HG02763 (cell line): Measurements from ENCODE around the gene USP34.
"Not testable (repeated sequence)": the region's sequence is repeated elsewhere in the genome, so short reads cannot be mapped to it uniquely, and the experiment has no call there.

Source experiments
- ATAC-seq: cut with Tn5 transposase; IDR thresholded peaks from one replicate; pipeline ENCODE4 v1.9.1; 2021; ENCODE audit warnings: mild to moderate bottlenecking, moderate library complexity; ENCODE audit not compliant: unreplicated experiment

Gene USP34

GRCh38 chr2:61205132-61205531, 265.8 kb downstream of the USP34 start:
- ATAC-seq: no peak

GRCh38 chr2:61196671-61197070, 274.2 kb downstream of the USP34 start:
- ATAC-seq: no peak

GRCh38 chr2:61194646-61195045, 276.2 kb downstream of the USP34 start:
- ATAC-seq: not testable (repeated sequence)

- ATAC-seq: no peak
Observed at GRCh38 chr2:61193670-61194561, 277.0 kb downstream of the USP34 start.

GRCh38 chr2:61187085-61187484, 283.8 kb downstream of the USP34 start:
- no peak for ATAC-seq

GRCh38 chr2:61185231-61185728, 285.6 kb downstream of the USP34 start:
- ATAC-seq: no peak

GRCh38 chr2:61184263-61184662, 286.6 kb downstream of the USP34 start:
- no peak for ATAC-seq

GRCh38 chr2:61183795-61184194, 287.1 kb downstream of the USP34 start:
- ATAC-seq: no peak

GRCh38 chr2:61182059-61182383, 288.9 kb downstream of the USP34 start:
- no peak for ATAC-seq

- no peak for ATAC-seq
Observed at GRCh38 chr2:61181382-61182058, 289.4 kb downstream of the USP34 start.

GRCh38 chr2:61180686-61181085, 290.2 kb downstream of the USP34 start:
- ATAC-seq: no peak

- no peak for ATAC-seq
Observed at GRCh38 chr2:61179701-61180639, 290.9 kb downstream of the USP34 start.

GRCh38 chr2:61178603-61179545, 292.0 kb downstream of the USP34 start:
- ATAC-seq: no peak

- peak; percentile 16 for ATAC-seq
Observed at GRCh38 chr2:61177727-61178549, 292.9 kb downstream of the USP34 start.

- ATAC-seq: peak; percentile 86
Observed at GRCh38 chr2:61176755-61177726, 293.8 kb downstream of the USP34 start.

GRCh38 chr2:61175036-61175435, 295.9 kb downstream of the USP34 start:
- ATAC-seq: no peak

- ATAC-seq: no peak
Observed at GRCh38 chr2:61173116-61173515, 297.8 kb downstream of the USP34 start.

GRCh38 chr2:61172671-61173070, 298.2 kb downstream of the USP34 start:
- no peak for ATAC-seq
